HG02852 (cell line): ENCODE data around the gene ITPKB.
A peak's percentile ranks its signal among the peaks of the same experiment; 100 is the strongest.

Experiments
- ATAC-seq: cut with Tn5 transposase; IDR thresholded peaks from one replicate; pipeline ENCODE4 v1.9.1; 2021; ENCODE audit warnings: mild to moderate bottlenecking, moderate library complexity; ENCODE audit not compliant: unreplicated experiment

ITPKB gene

DNA sequence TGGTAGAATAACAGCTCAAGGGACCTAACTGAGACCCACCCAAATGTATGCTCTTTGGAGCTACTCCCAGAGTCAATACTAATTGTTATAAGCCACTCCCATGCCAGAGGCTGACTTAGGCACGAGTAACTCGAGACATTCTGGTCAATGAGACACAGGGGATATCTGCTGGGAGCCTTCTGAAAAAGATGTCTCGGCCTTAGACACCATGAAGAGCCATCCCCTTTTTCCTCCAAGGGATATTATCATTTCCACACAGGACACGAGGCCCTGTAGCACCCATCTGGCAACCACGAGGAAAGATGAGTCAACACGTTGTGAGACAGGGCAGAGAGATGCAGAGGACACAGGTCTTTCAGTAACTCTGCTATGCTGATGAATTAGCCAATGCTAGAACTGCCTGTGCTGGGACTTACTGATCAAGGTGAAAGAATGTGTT, 30.7 kb downstream of the ITPKB start:
- no peak for ATAC-seq

DNA sequence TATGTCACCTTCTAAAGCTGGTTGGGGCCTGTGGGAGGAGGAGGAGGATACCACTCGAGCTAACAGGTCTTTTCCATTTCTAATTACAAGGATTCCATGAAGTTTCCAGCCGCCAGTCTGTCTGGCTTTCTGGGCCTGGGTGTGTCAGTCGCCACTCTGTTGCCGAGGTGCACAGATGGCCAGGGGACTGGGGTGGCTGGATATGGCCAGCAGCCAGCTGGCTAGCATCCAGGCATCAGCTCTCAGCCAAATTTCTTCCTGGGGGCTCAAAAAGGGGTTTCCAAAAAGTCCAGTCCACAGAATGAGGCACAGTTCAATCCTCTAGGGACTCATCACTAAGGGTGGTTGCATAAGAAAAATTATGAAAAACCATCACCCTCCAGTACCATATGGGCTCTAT, 32.4 kb downstream of the ITPKB start:
- ATAC-seq = no peak

DNA sequence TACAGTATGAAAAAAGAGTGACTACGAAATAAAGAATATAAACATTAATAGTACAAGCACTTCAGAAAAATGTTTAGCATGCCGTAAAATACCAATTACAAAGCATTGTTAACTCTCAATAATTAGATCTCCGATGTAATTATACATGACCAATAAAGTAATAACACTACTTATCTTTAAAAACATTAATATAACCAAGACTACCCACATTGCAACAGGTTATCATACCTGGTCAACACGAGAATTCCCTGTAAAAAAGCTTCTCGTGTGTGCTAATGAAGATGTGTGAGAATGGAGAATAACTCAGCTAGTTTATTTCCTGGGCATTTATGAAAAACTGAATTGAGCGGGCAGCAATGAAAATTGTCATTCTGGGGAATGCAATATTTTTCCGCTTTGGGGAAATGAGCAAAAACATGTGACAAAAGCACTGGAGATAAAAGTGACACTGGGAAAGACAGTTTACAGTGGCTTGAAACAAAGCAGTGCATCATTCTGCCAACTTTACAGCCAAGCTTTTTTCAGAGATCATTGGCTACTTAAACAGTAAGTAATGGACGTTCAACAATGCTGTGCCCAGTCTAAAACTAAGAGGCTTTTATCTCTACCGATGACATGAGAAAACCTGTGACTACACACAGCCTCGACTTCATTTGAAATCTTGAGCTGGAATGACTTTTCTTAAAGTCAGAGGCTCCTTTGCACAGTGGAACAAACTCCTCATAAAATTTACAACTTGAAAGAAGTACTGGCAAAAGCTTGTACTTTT, 34.7 kb downstream of the ITPKB start:
- ATAC-seq = no peak

DNA sequence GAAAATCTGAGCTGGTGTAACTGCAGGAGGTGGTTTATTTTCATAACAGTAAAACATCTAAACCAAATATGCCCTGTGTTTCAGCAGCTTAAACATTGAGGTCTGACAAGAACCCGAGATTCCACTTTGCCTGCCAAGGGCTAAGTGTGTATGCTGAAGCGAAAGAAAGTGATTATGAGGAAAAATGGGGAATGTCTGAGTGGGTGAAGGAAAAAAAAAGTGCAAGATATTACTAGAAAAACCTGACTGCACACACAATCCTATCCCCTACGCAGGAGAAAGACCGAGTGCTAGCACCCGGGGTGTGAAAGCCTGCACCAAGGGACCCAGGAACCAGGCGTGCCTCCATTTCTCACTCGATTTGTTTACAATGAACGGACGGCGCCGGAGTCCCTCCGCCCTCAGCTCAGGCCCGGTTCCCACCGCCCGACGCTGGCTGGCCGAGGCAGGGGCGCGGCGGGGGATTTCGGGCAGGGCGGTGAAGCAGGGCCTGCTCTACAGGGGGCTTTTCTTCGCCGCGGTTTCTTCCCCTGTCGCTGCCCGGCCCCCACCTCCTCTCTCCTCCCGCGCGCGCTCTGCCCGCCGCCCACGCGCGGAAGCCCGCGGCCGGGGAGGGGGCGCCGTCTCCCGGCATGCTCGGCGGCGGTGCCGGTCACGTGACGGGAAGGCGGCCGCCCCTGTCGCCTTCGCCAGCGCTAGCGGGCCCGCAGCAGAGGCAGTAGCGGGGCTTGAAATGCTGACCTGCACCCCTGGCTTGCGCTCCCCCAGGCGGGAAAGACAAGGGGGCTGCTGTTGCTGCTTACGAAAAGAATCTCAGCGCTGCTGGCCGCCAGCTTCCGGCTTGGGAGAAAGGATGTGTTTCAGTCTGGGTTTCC, 35.9 kb downstream of the ITPKB start:
- ATAC-seq = peak; percentile 70

DNA sequence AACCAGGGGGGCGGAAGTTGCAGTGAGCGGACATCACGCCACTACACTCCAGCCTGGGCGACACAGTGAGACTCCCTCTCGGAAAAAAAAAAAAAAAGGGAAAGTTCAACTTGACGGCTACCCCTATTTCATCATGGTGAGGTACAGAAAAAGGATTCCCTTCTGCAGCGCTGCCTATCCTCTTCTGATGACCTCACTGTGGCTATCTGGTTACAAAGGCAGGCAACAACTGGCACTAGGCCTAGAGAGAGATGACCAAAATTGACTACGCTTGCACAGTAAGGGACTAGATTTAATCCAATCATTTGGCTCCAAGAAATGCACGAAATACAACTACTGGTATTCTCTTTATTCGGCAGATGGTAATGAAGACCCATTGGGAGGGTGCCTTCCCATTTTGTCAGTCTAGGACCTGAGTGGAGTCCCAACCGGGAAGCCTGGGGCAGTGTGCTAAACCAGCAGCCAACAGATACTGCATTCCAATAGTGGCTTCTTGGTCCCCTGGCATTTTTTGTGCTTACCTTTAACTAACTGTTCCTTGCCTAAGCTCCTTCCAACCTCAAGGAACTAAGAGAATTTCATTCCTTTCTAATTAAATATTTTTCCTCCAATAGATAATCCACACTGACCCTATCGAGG, 36.6 kb downstream of the ITPKB start:
- no peak for ATAC-seq

DNA sequence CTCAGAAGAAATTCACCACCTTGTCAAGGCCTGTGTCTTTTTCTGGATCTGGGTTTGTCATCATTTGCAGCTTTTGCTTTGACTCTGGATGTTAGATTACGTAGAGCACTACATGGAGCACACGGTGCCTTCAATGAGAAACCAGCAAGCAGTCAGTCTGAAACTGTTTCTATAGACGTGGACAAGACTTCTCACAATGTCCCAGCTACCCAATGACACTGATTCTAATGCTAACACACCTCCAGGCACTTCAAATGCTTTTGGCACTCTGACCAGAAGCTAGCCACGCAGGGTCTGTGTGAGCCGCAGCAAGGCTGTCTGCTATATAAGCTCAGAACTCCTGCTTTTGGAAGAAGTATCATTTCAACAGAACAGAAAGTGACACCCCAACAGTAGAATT, 38.2 kb downstream of the ITPKB start:
- ATAC-seq = no peak

DNA sequence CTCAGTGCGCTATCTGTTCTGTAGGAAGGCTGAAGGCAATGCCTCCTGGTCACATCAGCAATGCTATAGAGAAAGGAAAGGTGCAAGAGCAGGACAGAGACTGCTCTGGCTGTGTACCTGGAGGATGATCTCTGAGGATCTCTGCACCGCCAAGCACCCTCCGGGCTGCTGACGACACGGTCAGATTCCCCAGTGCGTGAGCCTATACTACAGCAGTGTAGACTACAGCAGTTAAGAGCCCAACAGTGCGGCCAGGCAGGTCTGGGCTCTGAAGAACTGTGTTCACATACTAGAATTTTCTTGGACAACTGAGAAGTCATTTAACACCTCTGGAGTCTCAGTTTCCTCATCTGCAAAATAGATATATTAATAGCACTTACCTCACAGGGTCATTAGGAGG, 39.9 kb downstream of the ITPKB start:
- ATAC-seq = no peak

DNA sequence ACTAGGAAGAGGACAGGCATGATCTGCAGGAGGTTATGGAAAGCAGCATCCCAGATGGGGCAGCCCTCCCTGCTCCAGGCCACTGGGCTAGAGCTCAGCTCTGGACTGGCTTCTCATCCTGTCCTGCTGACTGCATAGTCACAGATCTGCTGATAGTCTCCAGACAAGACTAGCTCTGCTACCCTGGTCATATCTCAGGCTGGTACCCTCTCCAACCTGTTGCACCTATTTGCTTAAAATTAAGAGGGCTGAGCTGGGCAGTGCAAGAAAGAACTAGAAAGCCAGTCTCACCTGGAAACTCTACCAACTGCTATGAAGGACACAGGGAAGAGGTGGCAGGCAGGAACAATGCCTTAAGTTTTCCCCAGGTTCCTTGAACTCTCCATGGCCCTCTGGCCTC, 40.4 kb downstream of the ITPKB start:
- ATAC-seq = no peak

DNA sequence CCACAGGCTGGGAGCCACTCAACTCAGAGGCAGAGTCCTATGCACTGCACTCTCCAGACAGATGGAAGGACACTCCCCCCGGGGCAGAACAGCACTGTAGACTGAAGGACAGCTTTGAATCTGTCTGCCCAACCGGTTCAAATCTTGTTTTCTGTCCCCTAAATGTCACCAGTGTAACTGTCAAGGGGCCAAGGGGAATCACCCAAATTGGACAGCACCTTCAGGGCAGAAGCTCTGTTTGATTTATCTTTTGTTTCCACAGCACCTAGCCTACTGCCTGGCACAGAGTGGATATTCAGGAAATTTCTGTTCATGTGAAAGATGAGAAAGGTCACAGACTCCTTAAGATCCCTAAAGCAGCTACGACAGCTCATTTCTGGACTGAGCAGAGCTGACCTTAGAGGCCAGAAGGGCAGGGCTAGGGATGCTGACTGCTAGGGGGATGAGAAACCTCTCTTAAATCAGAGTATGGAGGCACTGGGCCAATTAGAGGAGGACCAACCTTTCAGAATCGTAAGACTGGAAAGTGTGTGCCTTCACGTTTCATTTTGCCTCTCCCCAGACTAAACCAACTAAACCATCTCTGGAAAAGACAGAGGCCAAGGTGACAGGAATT, 41.0 kb downstream of the ITPKB start:
- peak; percentile 5 for ATAC-seq

DNA sequence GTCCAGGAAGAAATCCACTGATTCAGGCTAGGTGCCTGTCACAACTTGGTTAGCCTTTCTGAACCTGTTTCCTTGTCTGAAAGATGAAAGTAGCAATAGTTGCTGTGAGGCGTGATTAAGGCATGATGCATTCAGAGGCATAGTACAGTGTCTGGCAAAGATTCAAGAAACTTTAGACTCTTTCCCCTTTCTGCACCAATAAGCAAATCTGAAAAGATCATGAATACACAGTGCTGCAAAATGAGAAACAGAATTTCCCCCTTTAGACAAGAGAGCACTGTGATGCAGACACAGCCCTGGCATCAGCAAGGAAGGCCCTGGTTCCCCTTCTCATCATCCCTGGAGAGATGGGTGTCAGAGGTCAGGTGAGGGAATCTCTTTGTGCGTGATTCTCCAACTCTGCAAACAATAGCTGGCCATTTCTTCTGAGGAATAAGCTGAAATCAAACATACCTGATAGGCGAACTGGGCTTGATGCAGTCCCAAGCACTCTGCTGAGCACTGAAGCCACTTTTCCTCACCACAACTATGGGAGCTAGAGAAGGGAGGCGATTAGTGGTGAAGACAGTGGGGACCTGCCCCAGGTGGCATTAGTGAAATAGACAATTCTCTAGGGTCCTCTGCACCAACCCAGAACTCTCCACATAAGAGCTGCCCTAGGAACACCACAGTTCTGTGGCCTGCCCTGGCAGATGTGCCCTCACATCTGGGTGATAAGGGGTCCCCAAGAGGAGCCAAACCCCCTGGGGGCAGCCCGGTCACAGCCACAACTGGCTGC, 41.7 kb downstream of the ITPKB start:
- ATAC-seq = peak; percentile 50

DNA sequence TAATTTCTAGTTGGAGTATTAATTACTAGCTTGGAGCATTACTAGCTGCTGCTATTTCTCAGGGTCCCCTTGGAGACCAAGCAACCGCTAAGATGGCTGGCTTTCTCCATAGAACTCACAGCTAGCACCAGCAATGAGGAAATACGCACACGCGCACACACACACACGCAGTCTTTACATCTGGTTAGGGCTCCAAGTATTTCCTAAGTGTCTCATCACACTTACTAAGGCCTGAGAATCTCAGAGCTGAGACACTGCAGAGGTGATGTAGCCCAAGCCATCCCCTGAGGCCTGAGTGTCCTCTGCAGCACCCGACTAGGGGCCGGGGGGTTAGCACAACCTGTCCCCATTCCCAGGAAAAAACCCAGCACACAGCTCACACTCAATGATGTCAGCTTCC, 42.5 kb downstream of the ITPKB start:
- ATAC-seq = no peak

DNA sequence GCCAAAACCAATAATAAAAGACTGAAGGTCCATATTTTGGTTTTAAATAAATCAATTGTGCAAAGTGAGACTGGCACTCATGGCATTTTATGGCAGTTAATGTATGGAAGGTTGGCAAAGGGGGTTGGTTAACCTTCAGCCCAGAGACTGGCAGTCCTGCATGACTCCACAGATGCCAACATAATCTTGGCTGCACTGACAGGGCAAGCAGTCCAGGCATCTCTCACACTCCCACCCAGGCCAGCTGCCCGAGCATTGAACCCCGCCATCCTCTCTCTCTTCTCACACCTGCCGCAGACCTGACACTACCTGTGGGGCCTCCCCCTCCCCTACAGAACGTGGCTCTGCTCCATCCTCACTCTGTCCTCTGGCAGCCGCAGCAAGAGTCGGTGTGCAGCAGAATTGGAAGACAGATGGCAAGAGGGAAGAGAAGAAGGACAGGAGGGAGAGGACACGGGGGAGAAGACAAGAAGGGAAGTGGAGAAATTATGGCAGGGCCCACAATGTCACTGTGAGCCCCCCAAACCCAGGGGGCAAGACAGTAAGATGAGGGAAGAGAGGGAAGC, 43.7 kb downstream of the ITPKB start:
- ATAC-seq = no peak

DNA sequence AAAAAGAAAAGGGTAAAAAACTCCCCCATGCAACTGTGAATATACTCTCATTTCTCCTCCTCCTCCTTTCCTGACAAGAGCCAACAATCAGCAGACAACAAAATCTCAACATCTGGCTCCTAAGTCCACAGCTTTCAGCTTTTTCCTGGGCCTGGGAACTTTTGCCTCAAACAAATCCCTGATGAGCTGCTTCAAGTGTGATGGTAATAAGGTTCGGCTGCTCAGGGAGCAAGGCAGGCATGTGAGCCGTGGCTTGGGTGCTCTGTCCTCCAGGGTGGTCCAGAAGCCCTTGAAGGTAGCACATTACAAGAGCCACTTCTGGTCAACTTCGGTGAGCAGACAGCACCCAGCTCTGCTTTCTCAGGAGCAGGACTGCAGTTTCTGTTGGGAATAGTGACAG, 46.3 kb downstream of the ITPKB start:
- ATAC-seq = no peak

DNA sequence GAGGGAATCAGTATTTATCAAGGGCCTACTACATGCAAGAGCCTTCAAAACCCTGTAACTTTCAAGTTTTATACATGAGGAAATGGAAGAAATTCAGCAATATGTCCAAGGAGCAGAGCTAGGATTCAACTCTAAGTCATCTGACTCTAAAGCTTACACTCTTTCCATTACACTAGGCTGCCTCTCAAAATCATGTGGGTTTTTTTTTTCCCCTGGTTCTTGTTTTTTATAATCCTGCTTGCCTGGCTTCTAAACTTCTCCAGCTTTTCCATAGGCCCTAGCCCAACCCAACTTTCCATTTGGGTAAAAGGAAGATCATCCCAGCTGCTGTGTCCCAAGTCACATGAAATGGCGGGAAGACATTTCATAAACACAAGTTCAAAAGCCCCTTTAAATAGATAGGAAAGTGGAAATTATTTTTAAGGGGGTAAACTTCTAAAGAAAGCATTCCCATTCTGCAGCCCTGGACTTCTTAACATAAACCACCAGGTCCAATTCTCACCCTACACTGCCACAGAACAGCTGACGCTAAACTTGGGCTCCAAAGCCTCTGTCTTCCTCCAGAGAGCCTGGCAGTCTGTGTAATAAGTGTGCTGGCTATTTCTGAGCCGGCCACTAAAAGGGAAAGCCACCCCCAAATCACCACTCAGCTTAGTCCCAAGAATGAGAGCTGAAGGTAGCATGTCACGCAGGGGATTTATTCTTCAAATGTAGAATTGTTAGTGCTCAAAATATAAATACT, 46.9 kb downstream of the ITPKB start:
- no peak for ATAC-seq

DNA sequence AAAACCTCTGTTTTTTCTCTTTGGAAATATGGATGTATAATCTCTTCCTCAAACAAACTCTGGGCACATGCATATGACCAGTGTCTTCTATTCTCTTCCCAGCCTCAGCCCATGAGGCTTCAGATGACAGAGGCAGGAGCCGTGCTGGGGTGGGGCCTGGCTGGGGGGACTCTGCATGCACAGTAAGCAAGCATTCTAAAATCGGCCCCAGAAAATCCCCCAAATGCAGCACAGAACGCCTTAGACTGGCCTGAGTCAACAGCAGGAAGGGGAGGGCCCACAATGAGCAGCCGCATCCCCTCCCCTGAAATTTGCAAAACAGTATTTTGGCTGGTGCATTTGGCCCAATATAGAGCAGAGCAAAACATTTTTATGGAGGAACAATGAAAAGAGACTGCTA, 47.8 kb downstream of the ITPKB start:
- peak; percentile 65 for ATAC-seq

DNA sequence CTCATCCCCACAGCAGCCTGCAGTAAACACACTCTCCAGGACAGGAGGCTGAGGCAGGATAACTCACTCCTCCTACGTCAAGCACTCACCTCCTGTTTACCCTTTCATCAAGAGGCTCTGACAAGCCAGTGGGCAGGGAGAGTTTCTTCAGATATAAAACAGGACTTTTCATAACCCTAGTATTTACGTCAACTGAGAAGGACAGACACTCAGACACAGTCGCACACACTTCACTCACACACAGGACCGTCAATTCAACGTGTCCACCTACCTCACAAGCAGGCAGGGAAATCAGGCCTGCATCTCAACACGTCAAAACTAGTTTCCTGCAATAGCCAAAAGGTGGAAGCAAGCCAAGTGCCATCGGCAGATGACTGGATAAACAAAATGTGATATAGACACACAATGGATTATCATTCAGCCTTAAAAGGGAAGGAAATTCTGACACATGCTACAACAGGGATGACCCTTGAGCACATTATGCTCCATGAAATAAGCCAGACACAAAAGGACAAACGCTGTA, 48.6 kb downstream of the ITPKB start:
- no peak for ATAC-seq

DNA sequence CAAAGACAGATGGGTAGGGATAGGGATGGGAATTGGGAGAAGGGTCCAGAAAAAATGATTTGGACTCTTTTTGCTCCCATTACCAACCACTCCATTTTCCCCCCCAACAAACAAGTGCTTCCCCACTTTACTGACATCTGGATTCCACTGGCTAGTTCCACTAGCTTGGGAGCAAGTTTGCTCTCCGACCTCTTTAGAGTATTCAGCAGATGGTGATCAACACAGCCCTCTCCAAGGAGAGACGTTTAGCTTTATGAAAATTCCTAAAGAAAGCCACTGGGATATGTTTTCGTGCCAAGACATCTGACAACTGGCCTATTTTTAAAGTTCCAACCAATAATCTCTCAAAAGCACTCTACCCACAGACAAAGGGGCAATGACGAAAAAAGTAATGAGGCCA, 50.3 kb downstream of the ITPKB start:
- ATAC-seq = no peak

DNA sequence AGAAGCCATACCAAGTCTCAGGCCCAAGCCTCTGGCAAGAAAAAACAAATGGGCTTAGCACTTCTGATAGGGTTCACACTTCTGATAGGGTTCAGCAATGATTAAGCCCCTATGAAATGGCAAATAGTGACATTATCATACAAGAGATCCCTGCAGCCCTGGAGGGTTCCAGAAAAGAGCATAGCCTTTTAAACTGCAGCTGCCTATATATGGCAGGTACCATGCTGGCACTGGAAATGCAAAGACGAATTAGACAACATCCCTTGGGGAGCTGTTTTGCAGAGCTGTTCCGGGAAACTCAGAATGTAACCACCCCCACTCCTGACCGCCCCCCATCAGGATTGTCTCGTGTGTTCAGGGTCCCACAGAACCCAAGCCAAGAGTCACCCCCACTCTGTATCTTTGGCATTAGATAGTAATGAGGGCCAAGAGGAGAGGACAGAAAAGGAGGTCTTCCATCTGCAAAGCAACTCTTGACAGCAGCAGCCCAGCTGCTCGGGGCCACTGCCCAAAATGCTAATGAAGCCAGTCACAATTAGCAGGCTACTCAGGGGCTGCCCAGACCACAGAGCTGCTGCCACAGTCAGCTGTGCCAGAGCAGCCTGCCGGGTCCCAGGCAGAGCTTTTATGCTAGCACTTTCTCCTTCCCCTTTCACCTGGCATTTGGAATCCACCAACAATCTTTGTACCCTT, 50.9 kb downstream of the ITPKB start:
- ATAC-seq = no peak

DNA sequence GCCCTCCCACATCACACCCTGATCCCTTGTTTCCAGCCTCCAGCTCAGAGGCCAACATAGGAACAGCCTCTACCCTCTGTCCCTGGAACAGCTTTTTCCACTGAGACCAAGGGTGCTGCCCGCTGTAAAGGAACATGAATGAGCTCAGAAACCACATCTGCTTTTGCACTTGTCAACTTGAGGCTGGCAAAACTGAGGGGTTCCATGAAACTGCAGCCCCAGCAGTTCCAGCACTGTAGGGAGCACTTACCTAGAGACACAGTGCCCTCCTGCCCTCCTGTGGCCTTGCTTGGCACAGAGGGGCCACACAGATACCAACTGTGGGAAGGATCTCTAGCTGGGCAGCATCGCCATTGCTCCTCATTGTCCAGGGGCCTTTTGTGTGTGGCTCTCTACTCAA, 51.7 kb downstream of the ITPKB start:
- no peak for ATAC-seq
